K562 (cell line): ENCODE results near the gene ZNF224. TPM values are rescaled to one million over a fixed set of nuclear protein-coding genes. Genes with fewer than 3 reads are reported as not detected.

Experiments
- ATAC-seq: fragments of 200-7000 bp; cut with Tn5 transposase; 3 replicates; pipeline ENCODE4 v1.9.1; 2020; ENCODE audit warnings: moderate library complexity
- BruUV-seq: library from RNA; stranded (reverse); fragments of 400-500 nt; replicated peaks from 2 replicates; lab custom pipeline; 2021; lab: Mats Ljungman, UMichigan
- CTCF ChIA-PET: fragments of 300-600 bp; formaldehyde crosslinking; extraction: SDS; loops from one replicate; lab custom pipeline; 2021; ENCODE audit warnings: low intra/inter-chr PET ratio; lab: Yijun Ruan, JAX
- POLR2A ChIA-PET: fragments of 300-600, 350-650 bp; sonication (Branson Sonifier 250); formaldehyde crosslinking; extraction: SDS; loops from one replicate; lab custom pipeline; 2021; ENCODE audit warnings: antibody characterized with exemption, inconsistent platforms; lab: Yijun Ruan, JAX
- DNase-seq, 4 experiments: peaks; one replicate each; pipeline versions ENCODE4 v3.0.0 to v3.0.0-alpha.2; 2011 to 2018; ENCODE audit warnings: low spot score in 3 of 4, mixed read lengths in 3 of 4; ENCODE audit errors: extremely low read depth in 1 of 4
- FAIRE-seq: peaks from 2 replicates; lab custom pipeline; 2011; peaks lifted over from hg19 to GRCh38; lab: Jason Lieb, UNC
- H2AFZ ChIP-seq: 2 replicates; pipeline ENCODE4 v1.6.0; 2011; ENCODE audit warnings: low read depth, low read length, control low read depth, inconsistent platforms
- H3K27ac ChIP-seq: fragments of 200-600 bp; 3 replicates; pipeline ENCODE4 v1.8.0; 2011; ENCODE audit warnings: low read depth, mild to moderate bottlenecking, control low read depth, inconsistent platforms, low read length, moderate library complexity, mixed read lengths; ENCODE audit errors: extremely low read depth
- H3K27me3 ChIP-seq, 2 experiments: fragments of 300-600 bp in 1 of 2; 2 replicates in 1 of 2; 3 replicates in 1 of 2; pipeline versions ENCODE4 v1.6.0 to v1.8.0; 2011; ENCODE audit warnings: inconsistent platforms in 2 of 2, low read length in 2 of 2, mild to moderate bottlenecking in 1 of 2, mixed read lengths in 1 of 2, moderate library complexity in 1 of 2; ENCODE audit not compliant: control insufficient read depth in 2 of 2, insufficient read depth in 2 of 2
- H3K36me3 ChIP-seq: fragments of 300-600 bp; 3 replicates; pipeline ENCODE4 v1.8.0; 2011; ENCODE audit warnings: mild to moderate bottlenecking, low read length, inconsistent platforms; ENCODE audit not compliant: control insufficient read depth, insufficient read depth
- H3K4me1 ChIP-seq, 2 experiments: fragments of 200-600 bp in 1 of 2; replicated peaks in 1 of 2; 2 replicates in 1 of 2; 3 replicates in 1 of 2; pipeline versions ENCODE4 v1.5.1 to v1.8.0; 2011; ENCODE audit warnings: inconsistent platforms in 2 of 2, low read length in 2 of 2, mild to moderate bottlenecking in 1 of 2, mixed read lengths in 1 of 2, moderate library complexity in 1 of 2; ENCODE audit not compliant: control insufficient read depth in 2 of 2, insufficient read depth in 2 of 2
- H3K4me2 ChIP-seq: 2 replicates; pipeline ENCODE4 v1.6.1; 2011; ENCODE audit warnings: low read length, control low read depth, inconsistent platforms, mixed read lengths; ENCODE audit not compliant: insufficient read depth
- H3K4me3 ChIP-seq: fragments of 200-600 bp; sonication (generic), shearing (Covaris generic); 2 replicates; pipeline ENCODE4 v1.5.1; 2016; ENCODE audit warnings: control low read depth, inconsistent platforms
- H3K79me2 ChIP-seq: fragments of 200-600 bp; 3 replicates; pipeline ENCODE4 v1.8.0; 2011; ENCODE audit warnings: low read length, inconsistent platforms; ENCODE audit not compliant: control insufficient read depth, insufficient read depth
- H3K9ac ChIP-seq, 2 experiments: 2 replicates each; pipeline versions ENCODE4 v1.6.0 to v1.6.1; 2011; ENCODE audit warnings: low read depth in 2 of 2, low read length in 2 of 2, control low read depth in 1 of 2, inconsistent platforms in 1 of 2, mild to moderate bottlenecking in 1 of 2, mixed read lengths in 1 of 2; ENCODE audit not compliant: insufficient read depth in 1 of 2
- H3K9me1 ChIP-seq: one replicate; pipeline ENCODE4 v1.6.0; 2011; ENCODE audit warnings: inconsistent platforms, mild to moderate bottlenecking, low read length, moderate library complexity; ENCODE audit not compliant: control insufficient read depth, insufficient read depth
- H3K9me3 ChIP-seq: replicated peaks from 2 replicates; pipeline ENCODE4 v1.5.1; 2011; ENCODE audit warnings: low read depth, low read length, inconsistent platforms; ENCODE audit not compliant: control insufficient read depth, insufficient read depth
- H4K20me1 ChIP-seq: replicated peaks from 2 replicates; pipeline ENCODE4 v1.6.1; 2011; ENCODE audit warnings: low read length, inconsistent platforms, mixed read lengths; ENCODE audit not compliant: control insufficient read depth, insufficient read depth
- CHCHD3 ChIP-seq: fragments of 250-450 bp; sonication (Bioruptor Pico); IDR thresholded peaks from 2 replicates; pipeline ENCODE4 v2.1.2; 2022; ENCODE audit warnings: mild to moderate bottlenecking
- HEY1 ChIP-seq: fragments of 250-450 bp; sonication (Bioruptor Pico); IDR thresholded peaks from 2 replicates; pipeline ENCODE4 v1.5.0; 2020; ENCODE audit warnings: mild to moderate bottlenecking, moderate library complexity, borderline replicate concordance
- POU5F1 ChIP-seq: fragments of 150-350 bp; IDR thresholded peaks from 2 replicates; pipeline ENCODE4 v1.6.1; 2014; ENCODE audit warnings: borderline replicate concordance, low read length, low read depth, mild to moderate bottlenecking; ENCODE audit not compliant: partially characterized antibody
- RAD21 ChIP-seq, 2 experiments: fragments of 250-450 bp in 1 of 2; fragments of 450-650 bp in 1 of 2; sonication (Bioruptor Pico) in 1 of 2; formaldehyde crosslinking in 1 of 2; IDR thresholded peaks in 1 of 2; conservative IDR thresholded peaks in 1 of 2; 2 replicates each; pipeline versions ENCODE4 v1.4.0 to v1.8.0; 2020 to 2022; ENCODE audit warnings: mild to moderate bottlenecking in 2 of 2, moderate library complexity in 1 of 2
- STAG1 ChIP-seq: sonication (generic); formaldehyde crosslinking; IDR thresholded peaks from 2 replicates; pipeline ENCODE4 v1.5.0; 2020; ENCODE audit warnings: missing genetic modification reagents, borderline replicate concordance
- ZNF780A ChIP-seq: fragments of 250-450 bp; sonication (Bioruptor Pico); IDR thresholded peaks from 2 replicates; pipeline ENCODE4 v1.5.0; 2021; ENCODE audit warnings: mild to moderate bottlenecking
- WGBS: fragments of 100-300 bp; shearing (Covaris generic); methylation state at CpG from one replicate; pipeline ENCODE4 v1.1.6; 2016; ENCODE audit warnings: low coverage, mixed read lengths; ENCODE audit not compliant: insufficient coverage; ENCODE audit errors: missing lambda C conversion rate; 5-methylcytosine and 5-hydroxymethylcytosine counted together
- in situ Hi-C: fragments of 300-500 bp; cut with MboI; formaldehyde crosslinking; loops from 4 replicates; pipeline ENCODE4 v1.15.0; 2018; ENCODE audit warnings: inconsistent platforms, mixed read lengths
- intact Hi-C: fragments of 100-400 bp; cut with micrococcal nuclease; formaldehyde crosslinking; loops from 2 replicates; pipeline ENCODE4 v1.14.2; 2022
- polyA plus RNA-seq, 8 experiments: library from polyadenylated mRNA; depleted of rRNA in 4 of 8; stranded (reverse) in 5 of 8; unstranded in 3 of 8; fragments of >200 nt; fragmentation: Nextera tagmentation in 2 of 8; fragmentation: Illumina TruSeq in 1 of 8; extraction: Ambion mirVana in 2 of 8; extraction: Trizol in 1 of 8; gene quantifications; 2 replicates each; pipeline versions ENCODE4 v1.2.1 to v1.2.3, GENCODE V29; 2011 to 2014; ENCODE audit warnings: inconsistent platforms in 1 of 8, missing spikeins in 1 of 8
- total RNA-seq, 7 experiments: library from RNA; depleted of rRNA in 6 of 7; stranded (reverse); fragments of >200 nt in 6 of 7; fragmentation: Illumina TruSeq in 2 of 7; extraction: Trizol in 2 of 7; gene quantifications; 2 replicates each; pipeline versions ENCODE4 v1.2.1 to v1.2.3, GENCODE V29; 2011 to 2021; ENCODE audit warnings: low replicate concordance in 1 of 7

The ZNF224 gene
- total and polyA plus RNA-seq, 9 of the 15 experiments (the other 6 are each of a cell fraction or from before 2014, with no cell fraction given), result 4.4 to 15.6 (median 10.0) TPM

- H3K36me3 ChIP-seq, result no peaks in the 10 kb centered on the region; the same call in 2 of the 3 replicates
- no TSS peak for BruUV-seq
- H3K79me2 ChIP-seq, result 0 out of 3 replicates have a peak, but pooled peaks cover 2% of the 10 kb centered on the region
- no peak for FAIRE-seq
- no peaks in the 10 kb centered on the region for H4K20me1 ChIP-seq
- in situ Hi-C loops, result no loop called here
- intact Hi-C loops, result loop anchor here (1.0 to 10.0 kb wide), 2 partner anchors 18 to 108 kb away; partner anchors contain the start of genes ZNF224 and ZNF230
- WGBS, result 8% methylated on average over 11 of the region's 11 CpGs
- H3K9me1 ChIP-seq, result no peaks in the 10 kb centered on the region
- no peak for DNase-seq
- no peak; the same call in 2 of the 3 replicates for ATAC-seq
- 0 out of 4 replicates have a peak, but pooled peaks of 1 of the 2 experiments have one; percentile 1 for TF ChIP-seq RAD21 (CRISPR knock-in tag; conservative IDR thresholded peaks at IDR 0.05 in 1 of 2, IDR thresholded peaks at IDR 0.05 in 1 of 2)
- TF ChIP-seq POU5F1, result no peak
- ChIA-PET CTCF (no interaction called here), POLR2A (interaction anchor here (0.6 to 1.3 kb wide), 3 partner anchors 10 to 162 kb away, joined by 3 to 5 read pairs (median 3); partner anchors contain the start of gene ZNF221)
- peak overlapping the region; percentile 42 for H3K27ac ChIP-seq
- no peaks in the 10 kb centered on the region; a peak in 2 of 5 replicates for H3K4me1 ChIP-seq
- H3K27me3 ChIP-seq, result no peaks in the 10 kb centered on the region
- H3K4me2 ChIP-seq, result peak overlapping the region; percentile 87
- H2AFZ ChIP-seq, result peak overlapping the region; percentile 92
- H3K9me3 ChIP-seq, result peaks cover 8% of the 10 kb centered on the region
- H3K4me3 ChIP-seq, result peak overlapping the region; percentile 91
- H3K9ac ChIP-seq, result peak overlapping the region; percentile 91 to 95; a peak in 3 of 4 replicates
Measured at GRCh38 chr19:44112802-44113137, 18.6 kb downstream of the ZNF224 start.

- H3K9ac ChIP-seq, result peak within 1 kb of the TSS; percentile 91 to 95
- H4K20me1 ChIP-seq, result no peaks in the 10 kb centered on the region
- no TSS peak for BruUV-seq
- FAIRE-seq, result peak; percentile 98
- ChIA-PET POLR2A (interaction anchor here (0.6 to 1.3 kb wide), 6 partner anchors 11 to 192 kb away, joined by 3 to 5 read pairs (median 4); partner anchors contain the start of genes ZNF221, ZNF224 and ZNF235), CTCF (no interaction called here)
- peak within 1 kb of the TSS; percentile 87 for H3K4me2 ChIP-seq
- WGBS, result 1% methylated on average over 42 of the region's 44 CpGs
- peak; percentile 99 for ATAC-seq
- H2AFZ ChIP-seq, result peak within 1 kb of the TSS; percentile 92
- 0 out of 3 replicates have a peak, but pooled peaks cover 2% of the 10 kb centered on the region for H3K79me2 ChIP-seq
- intact Hi-C loops, result loop anchor here (1.0 to 10.0 kb wide), 2 partner anchors 19 to 108 kb away; partner anchors contain the start of genes ZNF224 and ZNF230
- H3K27ac ChIP-seq, result peak within 1 kb of the TSS; percentile 72
- H3K27me3 ChIP-seq, result no peaks in the 10 kb centered on the region
- no peaks in the 10 kb centered on the region; a peak in 2 of 5 replicates for H3K4me1 ChIP-seq
- in situ Hi-C loops, result no loop called here
- H3K9me1 ChIP-seq, result no peaks in the 10 kb centered on the region
- no peaks in the 10 kb centered on the region; the same call in 2 of the 3 replicates for H3K36me3 ChIP-seq
- DNase-seq, result peak; percentile 90 to 98 (median 91)
- peak within 1 kb of the TSS; percentile 91 for H3K4me3 ChIP-seq
- H3K9me3 ChIP-seq, result peaks cover 5% of the 10 kb centered on the region
- no peak for TF ChIP-seq CHCHD3
- TF ChIP-seq HEY1 (CRISPR knock-in tag), result no peak
- no peak for TF ChIP-seq STAG1 (CRISPR knock-in tag)
- TF ChIP-seq ZNF780A (CRISPR knock-in tag), result no peak
Measured at GRCh38 chr19:44113138-44113783, 19.1 kb downstream of the ZNF224 start, which contains the start of gene ZNF225. Gene ZNF225 (plus strand): TSS chr19:44113399. CDS start chr19:44115828, 2,429 bp downstream.
